ENCODE measurements around the gene ARPC3. TPM values are rescaled to one million over a fixed set of nuclear protein-coding genes. Genes with fewer than 3 reads are reported as not detected.
"Not testable (repeated sequence)": the region's sequence is repeated elsewhere in the genome, so short reads cannot be mapped to it uniquely, and the experiment has no call there.

Gene ARPC3
- total and polyA plus RNA-seq, 8 donors, result 190 to 273 (median 207) TPM

GRCh38 chr12:110431957-110432587 is 18.1 kb downstream of the ARPC3 start:
- intact Hi-C loops (cut with DNase I), result loop anchor here in 1 of 2 donors (10.0 kb wide), 1 partner anchor 327 kb away; no protein-coding TSS in a partner anchor
- peak overlapping the region; percentile 50 for H3K4me3 ChIP-seq
- H3K27me3 ChIP-seq, result no peaks in the 10 kb centered on the region
- DNase-seq, result no peak
- peaks cover 0 to 8% of the 10 kb centered on the region in 2 donors for H3K4me1 ChIP-seq
- H3K36me3 ChIP-seq, result peaks cover 5 to 35% of the 10 kb centered on the region in 2 donors
- H3K27ac ChIP-seq, result peak overlapping the region in 1 of 2 donors; percentile 48
- H3K9me3 ChIP-seq, result no peaks in the 10 kb centered on the region
- ATAC-seq, result no peak
- no peak for TF ChIP-seq CTCF (IDR thresholded peaks at IDR 0.05)

- peaks cover 0 to 12% of the 10 kb centered on the region in 2 donors for H3K36me3 ChIP-seq
- intact Hi-C loops (cut with DNase I), result loop anchor here in 1 of 2 donors (10.0 kb wide), 1 partner anchor 325 kb away; no protein-coding TSS in a partner anchor
- DNase-seq, H3K9me3 ChIP-seq, H3K4me1 ChIP-seq, H3K27me3 ChIP-seq, ATAC-seq, H3K27ac ChIP-seq, H3K4me3 ChIP-seq: not testable (repeated sequence)
Observed at GRCh38 chr12:110429676-110430075, 20.5 kb downstream of the ARPC3 start.

GRCh38 chr12:110426406-110426805 is 23.7 kb downstream of the ARPC3 start:
- Histone ChIP-seq H3K27me3 (no peaks in the 10 kb centered on the region), H3K4me1 (peaks cover 0 to 4% of the 10 kb centered on the region in 2 donors), H3K4me3 (no peak overlapping the region), H3K27ac (no peak overlapping the region), H3K36me3 (no peaks in the 10 kb centered on the region), H3K9me3 (no peaks in the 10 kb centered on the region)
- intact Hi-C loops (cut with DNase I), result no loop called here
- TF ChIP-seq CTCF (IDR thresholded peaks at IDR 0.05), result no peak
- DNase-seq, result no peak
- no peak for ATAC-seq

GRCh38 chr12:110424237-110424636 is 25.9 kb downstream of the ARPC3 start:
- Histone ChIP-seq H3K27me3 (no peaks in the 10 kb centered on the region), H3K9me3 (no peaks in the 10 kb centered on the region), H3K4me1 (no peaks in the 10 kb centered on the region), H3K36me3 (no peaks in the 10 kb centered on the region), H3K27ac (no peak overlapping the region), H3K4me3 (no peak overlapping the region)
- ATAC-seq (no peak), DNase-seq (no peak)
- no peak for TF ChIP-seq CTCF (IDR thresholded peaks at IDR 0.05)
- intact Hi-C loops (cut with DNase I), result no loop called here

DNA sequence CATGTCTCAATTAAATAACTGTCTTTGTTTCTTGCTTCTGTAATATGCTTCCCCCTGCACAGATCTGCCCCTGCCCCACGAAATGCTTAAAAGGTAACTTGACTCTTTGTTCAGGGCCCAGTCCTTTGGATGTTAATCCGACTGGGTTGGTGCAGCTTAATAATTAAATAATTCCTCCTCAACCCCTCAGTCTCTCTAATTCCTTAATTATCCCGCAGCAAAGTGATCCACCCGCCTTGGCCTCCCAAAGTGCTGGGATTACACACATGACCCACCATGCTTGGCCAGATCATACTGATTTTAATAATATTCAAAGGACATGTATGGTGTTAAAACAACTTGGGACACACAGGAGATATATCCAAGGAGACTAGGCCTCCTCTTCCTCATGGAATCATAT is 28.4 kb downstream of the ARPC3 start:
- no peak for TF ChIP-seq CTCF (IDR thresholded peaks at IDR 0.05)
- intact Hi-C loops (cut with DNase I), result no loop called here
- DNase-seq (no peak), ATAC-seq (no peak)
- no peaks in the 10 kb centered on the region for H3K9me3 ChIP-seq
- H3K4me3 ChIP-seq, result no peak overlapping the region
- peaks cover 0 to 7% of the 10 kb centered on the region in 2 donors for H3K4me1 ChIP-seq
- no peak overlapping the region for H3K27ac ChIP-seq
- no peaks in the 10 kb centered on the region for H3K27me3 ChIP-seq
- no peaks in the 10 kb centered on the region for H3K36me3 ChIP-seq

Measured in left lung (tissue), 10 donors.